ENCODE data around the gene GPR4. TPM values are rescaled to one million over a fixed set of nuclear protein-coding genes. Genes with fewer than 3 reads are reported as not detected.

The GPR4 gene
- total and polyA plus RNA-seq, 8 donors, result 0.56 to 3.0 (median 1.1) TPM

DNA sequence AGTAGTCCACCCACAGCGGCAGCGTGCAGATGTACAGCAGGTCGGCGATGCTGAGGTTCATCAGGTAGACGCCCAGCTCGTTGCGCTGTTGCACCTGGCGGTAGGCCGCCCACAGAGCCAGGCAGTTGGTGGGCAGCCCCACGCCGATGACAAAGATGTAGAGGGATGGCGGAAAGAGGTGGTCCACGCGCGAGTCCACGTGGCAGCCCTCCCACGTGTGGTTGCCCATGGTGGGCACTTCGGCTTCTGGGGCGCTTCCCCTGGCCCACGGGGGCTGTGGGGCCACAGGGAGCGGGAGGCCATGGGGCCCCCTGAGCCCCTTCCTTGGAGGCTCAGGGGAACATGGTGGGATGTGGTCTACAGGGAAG, 10.4 kb downstream of the GPR4 start:
- DNase-seq, result no peak
- Histone ChIP-seq H3K4me1 (no peaks in the 10 kb centered on the region), H3K27me3 (peaks cover 0 to 13% (median 0%) of the 10 kb centered on the region in 4 donors), H3K36me3 (no peaks in the 10 kb centered on the region), H3K27ac (no peak overlapping the region), H3K9me3 (no peaks in the 10 kb centered on the region), H3K4me3 (no peak overlapping the region)
- FAIRE-seq, result no peak
- no peak for TF ChIP-seq CTCF (IDR thresholded peaks at IDR 0.05)
- intact Hi-C loops (cut with DNase I), result no loop called here
- ATAC-seq, result no peak
- WGBS, 2 donors, result 83 to 87% methylated on average over 21 of the region's 21 CpGs

DNA sequence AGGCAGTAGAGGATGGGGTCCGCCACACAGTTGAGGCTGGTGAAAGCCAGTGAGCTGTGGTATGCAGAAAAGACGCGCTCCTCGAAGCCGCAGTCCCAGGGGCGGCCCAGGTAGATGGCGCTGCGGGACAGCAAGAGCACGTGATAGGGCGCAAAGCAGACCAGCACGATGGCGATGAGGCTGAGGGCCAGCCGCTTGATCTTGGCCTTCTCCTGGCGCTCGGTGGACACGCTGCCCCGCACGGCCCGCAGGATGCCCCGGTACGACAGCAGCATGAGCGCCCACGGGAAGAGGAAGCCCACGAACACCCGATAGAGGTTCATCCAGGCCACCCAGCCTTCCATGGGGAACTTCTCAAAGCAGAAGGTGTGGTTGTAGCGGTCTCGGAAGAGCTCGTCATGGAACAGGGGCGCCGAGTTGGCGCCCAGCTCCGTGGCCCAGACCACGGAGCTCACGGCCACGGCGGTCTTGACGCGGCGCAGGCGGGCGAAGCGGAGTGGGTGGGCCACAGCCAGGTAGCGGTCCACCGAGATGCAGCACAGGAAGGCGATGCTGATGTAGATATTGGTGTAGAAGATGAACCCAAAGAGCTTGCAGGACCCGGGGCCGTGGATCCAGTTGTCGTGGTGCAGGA, 10.9 kb downstream of the GPR4 start:
- Histone ChIP-seq H3K4me3 (no peak overlapping the region), H3K36me3 (no peaks in the 10 kb centered on the region), H3K4me1 (no peaks in the 10 kb centered on the region), H3K27ac (no peak overlapping the region), H3K27me3 (peaks cover 0 to 13% (median 0%) of the 10 kb centered on the region in 4 donors), H3K9me3 (no peaks in the 10 kb centered on the region)
- TF ChIP-seq CTCF (IDR thresholded peaks at IDR 0.05), result peak in 1 of 4 donors; percentile 30
- DNase-seq, result peak; percentile 49 to 79 (median 67)
- WGBS, 2 donors, result 44 to 53% methylated on average over 48 of the region's 48 CpGs
- peak; percentile 78 to 94 (median 90) for ATAC-seq
- intact Hi-C loops (cut with DNase I), result no loop called here
- FAIRE-seq, result no peak

DNA sequence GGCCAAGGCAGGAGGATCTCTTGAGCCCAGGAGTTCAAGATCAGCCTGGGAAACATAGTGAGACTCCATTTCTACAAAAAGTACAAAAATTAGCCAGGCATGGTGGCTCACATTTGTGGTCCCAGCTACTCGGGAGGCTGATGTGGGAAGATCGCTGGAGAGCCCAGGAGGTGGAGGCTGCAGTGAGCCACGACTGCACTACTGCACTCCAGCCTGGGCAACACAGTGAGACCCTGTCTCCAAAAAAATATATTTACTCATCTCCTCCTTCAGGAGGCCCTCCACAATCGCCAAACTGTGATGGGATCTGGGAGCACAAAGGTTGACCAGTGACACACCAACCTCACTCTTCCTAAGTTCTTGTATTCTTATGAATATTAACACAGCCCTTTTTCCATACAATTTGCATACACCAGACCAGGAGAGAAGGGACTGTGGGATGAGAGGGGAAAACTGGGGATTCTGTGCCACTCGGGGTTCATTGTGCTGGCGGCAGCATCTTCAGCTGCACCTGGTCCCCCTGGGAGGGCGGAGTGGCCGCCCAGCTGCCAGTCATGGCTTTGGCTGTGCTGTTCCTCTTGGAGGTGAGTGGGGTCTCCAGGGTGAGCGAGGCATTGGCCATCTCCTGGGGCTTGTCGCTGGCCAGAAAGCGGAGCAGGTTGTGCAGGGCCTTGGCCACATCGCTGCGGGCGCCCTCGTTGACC, 11.6 kb downstream of the GPR4 start:
- ATAC-seq, result peak in 1 of 4 donors; percentile 4
- no peak for FAIRE-seq
- Histone ChIP-seq H3K27ac (no peak overlapping the region), H3K4me3 (no peak overlapping the region), H3K27me3 (peaks cover 0 to 13% (median 0%) of the 10 kb centered on the region in 4 donors), H3K36me3 (no peaks in the 10 kb centered on the region), H3K9me3 (no peaks in the 10 kb centered on the region), H3K4me1 (no peaks in the 10 kb centered on the region)
- DNase-seq, result no peak
- intact Hi-C loops (cut with DNase I), result no loop called here
- 41 to 53% methylated on average over 15 of the region's 15 CpGs for WGBS, 2 donors
- no peak for TF ChIP-seq CTCF (IDR thresholded peaks at IDR 0.05)

DNA sequence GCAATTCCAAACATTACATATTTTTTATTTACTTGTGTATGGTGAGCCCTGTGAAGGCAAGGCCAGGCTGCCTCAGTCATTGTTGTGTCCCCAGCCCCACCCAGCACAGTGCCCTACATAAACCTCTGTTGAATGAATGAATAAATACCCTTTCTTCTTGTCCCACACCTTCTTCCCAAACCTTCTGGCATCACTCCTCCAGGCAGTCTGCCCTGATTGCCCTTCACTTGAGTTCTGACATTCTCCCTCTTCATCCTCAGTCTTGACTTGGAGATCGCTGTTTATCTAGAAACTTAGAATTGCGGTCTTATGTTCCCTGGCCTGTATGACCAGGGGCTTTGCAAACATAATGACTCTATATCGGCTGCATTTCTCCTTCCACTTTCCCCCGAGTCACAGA, 12.2 kb downstream of the GPR4 start:
- no peak for DNase-seq

More for the DNA sequence above, 12.2 kb downstream of the GPR4 start:
- no peak overlapping the region for H3K27ac ChIP-seq
- FAIRE-seq (no peak), ATAC-seq (no peak)
- H3K4me3 ChIP-seq, result no peak overlapping the region
- no peak for TF ChIP-seq CTCF (IDR thresholded peaks at IDR 0.05)
- peaks cover 0 to 3% (median 0%) of the 10 kb centered on the region in 3 donors for H3K4me1 ChIP-seq
- intact Hi-C loops (cut with DNase I), result no loop called here
- no peaks in the 10 kb centered on the region for H3K36me3 ChIP-seq
- WGBS, 2 donors, result 71 to 79% methylated on average over 4 of the region's 4 CpGs
- H3K27me3 ChIP-seq, result peaks cover 0 to 13% (median 0%) of the 10 kb centered on the region in 4 donors
- H3K9me3 ChIP-seq, result no peaks in the 10 kb centered on the region

Measured in pancreas (tissue), 10 donors.